RWPE2 (cell line): ENCODE data around the gene COL23A1.

Experiments used
- ATAC-seq: fragments of 200-7000 bp; cut with Tn5 transposase; 3 replicates; pipeline ENCODE4 v1.9.1; 2021; ENCODE audit warnings: low read depth
- DNase-seq: peaks from one replicate; pipeline ENCODE4 v3.0.0-alpha.2; 2020; ENCODE audit warnings: low spot score
- H3K27ac ChIP-seq: fragments of 450-650 bp; 2 replicates; pipeline ENCODE4 v1.5.1; 2017; ENCODE audit warnings: mild to moderate bottlenecking; ENCODE audit not compliant: poor library complexity, severe bottlenecking
- H3K27me3 ChIP-seq: fragments of 250-450 bp; sonication (Bioruptor Pico); 2 replicates; pipeline ENCODE4 v1.5.1; 2021; ENCODE audit warnings: mild to moderate bottlenecking, moderate library complexity; ENCODE audit not compliant: insufficient read depth, poor library complexity, severe bottlenecking
- H3K36me3 ChIP-seq: fragments of 250-450 bp; sonication (Bioruptor Pico); 2 replicates; pipeline ENCODE4 v1.5.1; 2020; ENCODE audit warnings: low read depth, mild to moderate bottlenecking, moderate library complexity
- H3K4me1 ChIP-seq: fragments of 250-450 bp; sonication (Bioruptor Pico); 2 replicates; pipeline ENCODE4 v1.5.1; 2021; ENCODE audit warnings: mild to moderate bottlenecking, moderate library complexity; ENCODE audit not compliant: insufficient read depth, poor library complexity, severe bottlenecking
- H3K4me3 ChIP-seq: fragments of 250-450 bp; sonication (Bioruptor Pico); 2 replicates; pipeline ENCODE4 v1.5.1; 2021; ENCODE audit warnings: mild to moderate bottlenecking, moderate library complexity; ENCODE audit not compliant: severe bottlenecking
- H3K9me3 ChIP-seq: fragments of 250-450 bp; sonication (Bioruptor Pico); 2 replicates; pipeline ENCODE4 v1.5.1; 2021; ENCODE audit warnings: mild to moderate bottlenecking, moderate library complexity; ENCODE audit not compliant: severe bottlenecking
- CTCF ChIP-seq: fragments of 450-650 bp; IDR thresholded peaks from one replicate; pipeline ENCODE4 v1.5.1; 2017; ENCODE audit warnings: mild to moderate bottlenecking, moderate library complexity; ENCODE audit not compliant: poor library complexity, severe bottlenecking

COL23A1 gene

GRCh38 chr5:178606269-178606668, 16.1 kb upstream of the COL23A1 start:
- Histone ChIP-seq H3K4me1 (no peaks in the 10 kb centered on the region), H3K4me3 (no peak overlapping the region), H3K27ac (no peak overlapping the region), H3K27me3 (no peaks in the 10 kb centered on the region), H3K36me3 (peaks cover 96% of the 10 kb centered on the region), H3K9me3 (no peaks in the 10 kb centered on the region)
- TF ChIP-seq CTCF = no peak
- ATAC-seq (no peak), DNase-seq (no peak)

- Histone ChIP-seq H3K9me3 (no peaks in the 10 kb centered on the region), H3K27me3 (no peaks in the 10 kb centered on the region), H3K36me3 (peaks cover 96% of the 10 kb centered on the region), H3K4me1 (no peaks in the 10 kb centered on the region), H3K4me3 (no peak overlapping the region), H3K27ac (no peak overlapping the region)
- ATAC-seq (no peak), DNase-seq (no peak)
- TF ChIP-seq CTCF = no peak
These were observed 15.6 kb upstream of the COL23A1 start for GRCh38 chr5:178605788-178606187.

GRCh38 chr5:178602752-178603151, 12.6 kb upstream of the COL23A1 start:
- H3K4me1 ChIP-seq = no peaks in the 10 kb centered on the region
- no peak for TF ChIP-seq CTCF
- H3K36me3 ChIP-seq = peaks cover 67% of the 10 kb centered on the region
- ATAC-seq (no peak), DNase-seq (no peak)
- no peaks in the 10 kb centered on the region for H3K27me3 ChIP-seq
- H3K27ac ChIP-seq = no peak overlapping the region
- H3K9me3 ChIP-seq = no peaks in the 10 kb centered on the region
- no peak overlapping the region for H3K4me3 ChIP-seq

- peaks cover 6% of the 10 kb centered on the region for H3K4me1 ChIP-seq
- DNase-seq (no peak), ATAC-seq (no peak)
- no peak overlapping the region for H3K4me3 ChIP-seq
- no peak overlapping the region for H3K27ac ChIP-seq
- no peak for TF ChIP-seq CTCF
- H3K36me3 ChIP-seq = peaks cover 4% of the 10 kb centered on the region
- peaks cover under 1% of the 10 kb centered on the region for H3K27me3 ChIP-seq
- H3K9me3 ChIP-seq = peaks cover 12% of the 10 kb centered on the region
These were observed 5.6 kb upstream of the COL23A1 start for GRCh38 chr5:178595750-178596149.

- Histone ChIP-seq H3K27ac (no peak overlapping the region), H3K4me1 (peaks cover 9% of the 10 kb centered on the region), H3K36me3 (peaks cover 4% of the 10 kb centered on the region), H3K27me3 (peaks cover 6% of the 10 kb centered on the region), H3K9me3 (peaks cover 12% of the 10 kb centered on the region), H3K4me3 (no peak overlapping the region)
- ATAC-seq (no peak), DNase-seq (no peak)
- no peak for TF ChIP-seq CTCF
These were observed 5.0 kb upstream of the COL23A1 start for GRCh38 chr5:178595150-178595549.
